K562 (cell line): Measurements from ENCODE around the gene PLCL2. TPM values are rescaled to one million over a fixed set of nuclear protein-coding genes. Genes with fewer than 3 reads are reported as not detected.

Experiments used
- ATAC-seq: fragments of 200-7000 bp; cut with Tn5 transposase; 3 replicates; pipeline ENCODE4 v1.9.1; 2020; ENCODE audit warnings: moderate library complexity
- BruUV-seq: library from RNA; stranded (reverse); fragments of 400-500 nt; replicated peaks from 2 replicates; lab custom pipeline; 2021; lab: Mats Ljungman, UMichigan
- CTCF ChIA-PET: fragments of 300-600 bp; formaldehyde crosslinking; extraction: SDS; loops from one replicate; lab custom pipeline; 2021; ENCODE audit warnings: low intra/inter-chr PET ratio; lab: Yijun Ruan, JAX
- POLR2A ChIA-PET: fragments of 300-600, 350-650 bp; sonication (Branson Sonifier 250); formaldehyde crosslinking; extraction: SDS; loops from one replicate; lab custom pipeline; 2021; ENCODE audit warnings: antibody characterized with exemption, inconsistent platforms; lab: Yijun Ruan, JAX
- DNase-seq, 4 experiments: peaks; one replicate each; pipeline versions ENCODE4 v3.0.0 to v3.0.0-alpha.2; 2011 to 2018; ENCODE audit warnings: low spot score in 3 of 4, mixed read lengths in 3 of 4; ENCODE audit errors: extremely low read depth in 1 of 4
- FAIRE-seq: peaks from 2 replicates; lab custom pipeline; 2011; peaks lifted over from hg19 to GRCh38; lab: Jason Lieb, UNC
- H2AFZ ChIP-seq: 2 replicates; pipeline ENCODE4 v1.6.0; 2011; ENCODE audit warnings: low read depth, low read length, control low read depth, inconsistent platforms
- H3K27ac ChIP-seq: fragments of 200-600 bp; 3 replicates; pipeline ENCODE4 v1.8.0; 2011; ENCODE audit warnings: low read depth, mild to moderate bottlenecking, control low read depth, inconsistent platforms, low read length, moderate library complexity, mixed read lengths; ENCODE audit errors: extremely low read depth
- H3K27me3 ChIP-seq, 2 experiments: fragments of 300-600 bp in 1 of 2; 2 replicates in 1 of 2; 3 replicates in 1 of 2; pipeline versions ENCODE4 v1.6.0 to v1.8.0; 2011; ENCODE audit warnings: inconsistent platforms in 2 of 2, low read length in 2 of 2, mild to moderate bottlenecking in 1 of 2, mixed read lengths in 1 of 2, moderate library complexity in 1 of 2; ENCODE audit not compliant: control insufficient read depth in 2 of 2, insufficient read depth in 2 of 2
- H3K36me3 ChIP-seq: fragments of 300-600 bp; 3 replicates; pipeline ENCODE4 v1.8.0; 2011; ENCODE audit warnings: mild to moderate bottlenecking, low read length, inconsistent platforms; ENCODE audit not compliant: control insufficient read depth, insufficient read depth
- H3K4me1 ChIP-seq, 2 experiments: fragments of 200-600 bp in 1 of 2; replicated peaks in 1 of 2; 2 replicates in 1 of 2; 3 replicates in 1 of 2; pipeline versions ENCODE4 v1.5.1 to v1.8.0; 2011; ENCODE audit warnings: inconsistent platforms in 2 of 2, low read length in 2 of 2, mild to moderate bottlenecking in 1 of 2, mixed read lengths in 1 of 2, moderate library complexity in 1 of 2; ENCODE audit not compliant: control insufficient read depth in 2 of 2, insufficient read depth in 2 of 2
- H3K4me2 ChIP-seq: 2 replicates; pipeline ENCODE4 v1.6.1; 2011; ENCODE audit warnings: low read length, control low read depth, inconsistent platforms, mixed read lengths; ENCODE audit not compliant: insufficient read depth
- H3K4me3 ChIP-seq: fragments of 200-600 bp; sonication (generic), shearing (Covaris generic); 2 replicates; pipeline ENCODE4 v1.5.1; 2016; ENCODE audit warnings: control low read depth, inconsistent platforms
- H3K79me2 ChIP-seq: fragments of 200-600 bp; 3 replicates; pipeline ENCODE4 v1.8.0; 2011; ENCODE audit warnings: low read length, inconsistent platforms; ENCODE audit not compliant: control insufficient read depth, insufficient read depth
- H3K9ac ChIP-seq, 2 experiments: 2 replicates each; pipeline versions ENCODE4 v1.6.0 to v1.6.1; 2011; ENCODE audit warnings: low read depth in 2 of 2, low read length in 2 of 2, control low read depth in 1 of 2, inconsistent platforms in 1 of 2, mild to moderate bottlenecking in 1 of 2, mixed read lengths in 1 of 2; ENCODE audit not compliant: insufficient read depth in 1 of 2
- H3K9me1 ChIP-seq: one replicate; pipeline ENCODE4 v1.6.0; 2011; ENCODE audit warnings: inconsistent platforms, mild to moderate bottlenecking, low read length, moderate library complexity; ENCODE audit not compliant: control insufficient read depth, insufficient read depth
- H3K9me3 ChIP-seq: replicated peaks from 2 replicates; pipeline ENCODE4 v1.5.1; 2011; ENCODE audit warnings: low read depth, low read length, inconsistent platforms; ENCODE audit not compliant: control insufficient read depth, insufficient read depth
- H4K20me1 ChIP-seq: replicated peaks from 2 replicates; pipeline ENCODE4 v1.6.1; 2011; ENCODE audit warnings: low read length, inconsistent platforms, mixed read lengths; ENCODE audit not compliant: control insufficient read depth, insufficient read depth
- C11orf30 ChIP-seq: fragments of 450-650 bp; IDR thresholded peaks from 2 replicates; pipeline ENCODE4 v1.6.1; 2016; ENCODE audit warnings: low read depth, mild to moderate bottlenecking
- CHD2 ChIP-seq: IDR thresholded peaks from 2 replicates; pipeline ENCODE4 v1.6.1; 2011; ENCODE audit warnings: low read depth, low read length
- ELF2 ChIP-seq: fragments of 250-450 bp; sonication (Bioruptor Pico); IDR thresholded peaks from 2 replicates; pipeline ENCODE4 v1.5.0; 2021; ENCODE audit warnings: mild to moderate bottlenecking
- SMARCA5 ChIP-seq: fragments of 450-650 bp; IDR thresholded peaks from 2 replicates; pipeline ENCODE4 v1.6.1; 2016
- ZBED1 ChIP-seq: IDR thresholded peaks from 2 replicates; pipeline ENCODE4 v1.6.1; 2014
- ZBTB17 ChIP-seq: fragments of 450-650 bp; formaldehyde crosslinking; IDR thresholded peaks from 2 replicates; pipeline ENCODE4 v1.4.0; 2020; ENCODE audit warnings: mild to moderate bottlenecking
- ZNF239 ChIP-seq: fragments of 250-450 bp; sonication (Bioruptor Pico); IDR thresholded peaks from 2 replicates; pipeline ENCODE4 v1.4.0; 2020; ENCODE audit warnings: mild to moderate bottlenecking
- ZNF263 ChIP-seq: sonication (generic); formaldehyde crosslinking; IDR thresholded peaks from 2 replicates; pipeline ENCODE4 v1.8.0; 2022; ENCODE audit warnings: mild to moderate bottlenecking, missing genetic modification reagents, borderline replicate concordance
- ZNF717 ChIP-seq: fragments of 250-450 bp; sonication (Bioruptor Pico); IDR thresholded peaks from 2 replicates; pipeline ENCODE4 v1.5.0; 2021
- WGBS: fragments of 100-300 bp; shearing (Covaris generic); methylation state at CpG from one replicate; pipeline ENCODE4 v1.1.6; 2016; ENCODE audit warnings: low coverage, mixed read lengths; ENCODE audit not compliant: insufficient coverage; ENCODE audit errors: missing lambda C conversion rate; 5-methylcytosine and 5-hydroxymethylcytosine counted together
- in situ Hi-C: fragments of 300-500 bp; cut with MboI; formaldehyde crosslinking; loops from 4 replicates; pipeline ENCODE4 v1.15.0; 2018; ENCODE audit warnings: inconsistent platforms, mixed read lengths
- intact Hi-C: fragments of 100-400 bp; cut with micrococcal nuclease; formaldehyde crosslinking; loops from 2 replicates; pipeline ENCODE4 v1.14.2; 2022
- polyA plus RNA-seq, 8 experiments: library from polyadenylated mRNA; depleted of rRNA in 4 of 8; stranded (reverse) in 5 of 8; unstranded in 3 of 8; fragments of >200 nt; fragmentation: Nextera tagmentation in 2 of 8; fragmentation: Illumina TruSeq in 1 of 8; extraction: Ambion mirVana in 2 of 8; extraction: Trizol in 1 of 8; gene quantifications; 2 replicates each; pipeline versions ENCODE4 v1.2.1 to v1.2.3, GENCODE V29; 2011 to 2014; ENCODE audit warnings: inconsistent platforms in 1 of 8, missing spikeins in 1 of 8
- total RNA-seq, 7 experiments: library from RNA; depleted of rRNA in 6 of 7; stranded (reverse); fragments of >200 nt in 6 of 7; fragmentation: Illumina TruSeq in 2 of 7; extraction: Trizol in 2 of 7; gene quantifications; 2 replicates each; pipeline versions ENCODE4 v1.2.1 to v1.2.3, GENCODE V29; 2011 to 2021; ENCODE audit warnings: low replicate concordance in 1 of 7
- TF ChIP-seq, protein P1 (sequence below): fragments of 250-450 bp; sonication (Bioruptor Pico); IDR thresholded peaks from 2 replicates; pipeline ENCODE4 v1.4.0; 2020
- TF ChIP-seq, protein P2 (sequence below): sonication (generic); formaldehyde crosslinking; IDR thresholded peaks from 2 replicates; pipeline ENCODE4 v1.8.0; 2022; ENCODE audit warnings: mild to moderate bottlenecking, missing genetic modification reagents
- TF ChIP-seq, protein P3 (sequence below): fragments of 250-450 bp; sonication (Bioruptor Pico); IDR thresholded peaks from 2 replicates; pipeline ENCODE4 v1.5.1; 2021; ENCODE audit warnings: mild to moderate bottlenecking
- TF ChIP-seq, protein P4 (sequence below): fragments of 250-450 bp; sonication (Bioruptor Pico); IDR thresholded peaks from 2 replicates; pipeline ENCODE4 v1.8.0; 2022; ENCODE audit warnings: inconsistent platforms, mild to moderate bottlenecking, moderate library complexity, borderline replicate concordance

The PLCL2 gene
- total and polyA plus RNA-seq, 9 of the 15 experiments (the other 6 are each of a cell fraction or from before 2014, with no cell fraction given) = 0.03 to 0.18 (median 0.11) TPM; not detected in 2

DNA sequence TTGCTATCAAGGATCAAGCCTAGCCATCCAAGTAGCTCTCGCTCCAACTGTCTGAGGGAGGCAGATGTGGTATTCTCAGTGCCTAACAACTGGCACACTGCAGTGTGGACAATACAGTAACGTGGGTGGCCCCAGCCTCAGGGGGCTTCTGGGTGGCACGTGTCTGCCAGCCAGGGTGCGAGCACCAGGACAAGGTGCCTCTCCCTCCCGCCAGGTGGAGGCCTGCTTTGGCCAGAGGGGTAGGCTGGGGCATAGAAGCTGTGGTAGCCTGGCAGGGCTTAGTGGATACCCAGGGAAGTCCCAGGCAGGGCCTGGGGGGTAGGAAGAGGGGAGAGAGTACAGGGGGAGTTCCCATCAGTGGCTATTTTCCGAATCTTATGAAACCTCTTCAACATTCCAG, 234.0 kb downstream of the PLCL2 start:
- POLR2A ChIA-PET = no interaction called here
- DNase-seq (no peak), FAIRE-seq (no peak), ATAC-seq (no peak)
- Histone ChIP-seq H3K4me3 (no peak overlapping the region), H3K4me2 (no peak overlapping the region), H3K9ac (no peak overlapping the region), H3K9me1 (no peaks in the 10 kb centered on the region), H2AFZ (no peak overlapping the region), H3K9me3 (no peaks in the 10 kb centered on the region), H3K27ac (no peak overlapping the region), H3K36me3 (no peaks in the 10 kb centered on the region)
- intact Hi-C loops = no loop called here
- in situ Hi-C loops = no loop called here
- 1% methylated on average over 6 of the region's 6 CpGs for WGBS
- TF ChIP-seq CHD2 (no peak), SMARCA5 (no peak), ELF2 (no peak), ZNF239 (CRISPR knock-in tag) (no peak), ZNF717 (CRISPR knock-in tag) (no peak), C11orf30 (no peak), ZNF263 (CRISPR knock-in tag) (no peak), ZBTB17 (CRISPR knock-in tag) (no peak), ZBED1 (no peak)
- TF ChIP-seq, protein P1, sequence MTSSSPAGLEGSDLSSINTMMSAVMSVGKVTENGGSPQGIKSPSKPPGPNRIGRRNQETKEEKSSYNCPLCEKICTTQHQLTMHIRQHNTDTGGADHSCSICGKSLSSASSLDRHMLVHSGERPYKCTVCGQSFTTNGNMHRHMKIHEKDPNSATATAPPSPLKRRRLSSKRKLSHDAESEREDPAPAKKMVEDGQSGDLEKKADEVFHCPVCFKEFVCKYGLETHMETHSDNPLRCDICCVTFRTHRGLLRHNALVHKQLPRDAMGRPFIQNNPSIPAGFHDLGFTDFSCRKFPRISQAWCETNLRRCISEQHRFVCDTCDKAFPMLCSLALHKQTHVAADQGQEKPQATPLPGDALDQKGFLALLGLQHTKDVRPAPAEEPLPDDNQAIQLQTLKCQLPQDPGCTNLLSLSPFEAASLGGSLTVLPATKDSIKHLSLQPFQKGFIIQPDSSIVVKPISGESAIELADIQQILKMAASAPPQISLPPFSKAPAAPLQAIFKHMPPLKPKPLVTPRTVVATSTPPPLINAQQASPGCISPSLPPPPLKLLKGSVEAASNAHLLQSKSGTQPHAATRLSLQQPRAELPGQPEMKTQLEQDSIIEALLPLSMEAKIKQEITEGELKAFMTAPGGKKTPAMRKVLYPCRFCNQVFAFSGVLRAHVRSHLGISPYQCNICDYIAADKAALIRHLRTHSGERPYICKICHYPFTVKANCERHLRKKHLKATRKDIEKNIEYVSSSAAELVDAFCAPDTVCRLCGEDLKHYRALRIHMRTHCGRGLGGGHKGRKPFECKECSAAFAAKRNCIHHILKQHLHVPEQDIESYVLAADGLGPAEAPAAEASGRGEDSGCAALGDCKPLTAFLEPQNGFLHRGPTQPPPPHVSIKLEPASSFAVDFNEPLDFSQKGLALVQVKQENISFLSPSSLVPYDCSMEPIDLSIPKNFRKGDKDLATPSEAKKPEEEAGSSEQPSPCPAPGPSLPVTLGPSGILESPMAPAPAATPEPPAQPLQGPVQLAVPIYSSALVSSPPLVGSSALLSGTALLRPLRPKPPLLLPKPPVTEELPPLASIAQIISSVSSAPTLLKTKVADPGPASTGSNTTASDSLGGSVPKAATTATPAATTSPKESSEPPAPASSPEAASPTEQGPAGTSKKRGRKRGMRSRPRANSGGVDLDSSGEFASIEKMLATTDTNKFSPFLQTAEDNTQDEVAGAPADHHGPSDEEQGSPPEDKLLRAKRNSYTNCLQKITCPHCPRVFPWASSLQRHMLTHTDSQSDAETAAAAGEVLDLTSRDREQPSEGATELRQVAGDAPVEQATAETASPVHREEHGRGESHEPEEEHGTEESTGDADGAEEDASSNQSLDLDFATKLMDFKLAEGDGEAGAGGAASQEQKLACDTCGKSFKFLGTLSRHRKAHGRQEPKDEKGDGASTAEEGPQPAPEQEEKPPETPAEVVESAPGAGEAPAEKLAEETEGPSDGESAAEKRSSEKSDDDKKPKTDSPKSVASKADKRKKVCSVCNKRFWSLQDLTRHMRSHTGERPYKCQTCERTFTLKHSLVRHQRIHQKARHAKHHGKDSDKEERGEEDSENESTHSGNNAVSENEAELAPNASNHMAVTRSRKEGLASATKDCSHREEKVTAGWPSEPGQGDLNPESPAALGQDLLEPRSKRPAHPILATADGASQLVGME (CRISPR knock-in tag) = no peak
- TF ChIP-seq, protein P2, sequence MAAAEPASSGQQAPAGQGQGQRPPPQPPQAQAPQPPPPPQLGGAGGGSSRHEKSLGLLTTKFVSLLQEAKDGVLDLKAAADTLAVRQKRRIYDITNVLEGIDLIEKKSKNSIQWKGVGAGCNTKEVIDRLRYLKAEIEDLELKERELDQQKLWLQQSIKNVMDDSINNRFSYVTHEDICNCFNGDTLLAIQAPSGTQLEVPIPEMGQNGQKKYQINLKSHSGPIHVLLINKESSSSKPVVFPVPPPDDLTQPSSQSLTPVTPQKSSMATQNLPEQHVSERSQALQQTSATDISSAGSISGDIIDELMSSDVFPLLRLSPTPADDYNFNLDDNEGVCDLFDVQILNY (CRISPR knock-in tag) = no peak
- TF ChIP-seq, protein P3, sequence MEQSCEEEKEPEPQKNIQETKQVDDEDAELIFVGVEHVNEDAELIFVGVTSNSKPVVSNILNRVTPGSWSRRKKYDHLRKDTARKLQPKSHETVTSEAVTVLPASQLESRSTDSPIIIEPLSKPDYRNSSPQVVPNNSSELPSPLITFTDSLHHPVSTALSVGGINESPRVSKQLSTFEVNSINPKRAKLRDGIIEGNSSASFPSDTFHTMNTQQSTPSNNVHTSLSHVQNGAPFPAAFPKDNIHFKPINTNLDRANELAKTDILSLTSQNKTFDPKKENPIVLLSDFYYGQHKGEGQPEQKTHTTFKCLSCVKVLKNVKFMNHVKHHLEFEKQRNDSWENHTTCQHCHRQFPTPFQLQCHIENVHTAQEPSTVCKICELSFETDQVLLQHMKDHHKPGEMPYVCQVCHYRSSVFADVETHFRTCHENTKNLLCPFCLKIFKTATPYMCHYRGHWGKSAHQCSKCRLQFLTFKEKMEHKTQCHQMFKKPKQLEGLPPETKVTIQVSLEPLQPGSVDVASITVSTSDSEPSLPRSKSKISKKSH (CRISPR knock-in tag) = no peak
- TF ChIP-seq, protein P4, sequence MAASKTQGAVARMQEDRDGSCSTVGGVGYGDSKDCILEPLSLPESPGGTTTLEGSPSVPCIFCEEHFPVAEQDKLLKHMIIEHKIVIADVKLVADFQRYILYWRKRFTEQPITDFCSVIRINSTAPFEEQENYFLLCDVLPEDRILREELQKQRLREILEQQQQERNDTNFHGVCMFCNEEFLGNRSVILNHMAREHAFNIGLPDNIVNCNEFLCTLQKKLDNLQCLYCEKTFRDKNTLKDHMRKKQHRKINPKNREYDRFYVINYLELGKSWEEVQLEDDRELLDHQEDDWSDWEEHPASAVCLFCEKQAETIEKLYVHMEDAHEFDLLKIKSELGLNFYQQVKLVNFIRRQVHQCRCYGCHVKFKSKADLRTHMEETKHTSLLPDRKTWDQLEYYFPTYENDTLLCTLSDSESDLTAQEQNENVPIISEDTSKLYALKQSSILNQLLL = no peak
- TF ChIP-seq, all 486 proteins: peak for 0
- H3K27me3 ChIP-seq = peaks cover 0 to 5% of the 10 kb centered on the region in 2 experiments; a peak in 3 of 5 replicates
- no peaks in the 10 kb centered on the region; the same call in 1 of the 2 replicates for H4K20me1 ChIP-seq
- no peaks in the 10 kb centered on the region for H3K4me1 ChIP-seq
- CTCF ChIA-PET = no interaction called here
- BruUV-seq = no TSS peak
- H3K79me2 ChIP-seq = no peaks in the 10 kb centered on the region
